Midbrain (tissue), 1 donor: ENCODE measurements around the gene FHOD1.

Experiments used
- DNase-seq: peaks from one replicate; lab custom pipeline; 2025; lab: John Stamatoyannopoulos, UW

The FHOD1 gene

DNA sequence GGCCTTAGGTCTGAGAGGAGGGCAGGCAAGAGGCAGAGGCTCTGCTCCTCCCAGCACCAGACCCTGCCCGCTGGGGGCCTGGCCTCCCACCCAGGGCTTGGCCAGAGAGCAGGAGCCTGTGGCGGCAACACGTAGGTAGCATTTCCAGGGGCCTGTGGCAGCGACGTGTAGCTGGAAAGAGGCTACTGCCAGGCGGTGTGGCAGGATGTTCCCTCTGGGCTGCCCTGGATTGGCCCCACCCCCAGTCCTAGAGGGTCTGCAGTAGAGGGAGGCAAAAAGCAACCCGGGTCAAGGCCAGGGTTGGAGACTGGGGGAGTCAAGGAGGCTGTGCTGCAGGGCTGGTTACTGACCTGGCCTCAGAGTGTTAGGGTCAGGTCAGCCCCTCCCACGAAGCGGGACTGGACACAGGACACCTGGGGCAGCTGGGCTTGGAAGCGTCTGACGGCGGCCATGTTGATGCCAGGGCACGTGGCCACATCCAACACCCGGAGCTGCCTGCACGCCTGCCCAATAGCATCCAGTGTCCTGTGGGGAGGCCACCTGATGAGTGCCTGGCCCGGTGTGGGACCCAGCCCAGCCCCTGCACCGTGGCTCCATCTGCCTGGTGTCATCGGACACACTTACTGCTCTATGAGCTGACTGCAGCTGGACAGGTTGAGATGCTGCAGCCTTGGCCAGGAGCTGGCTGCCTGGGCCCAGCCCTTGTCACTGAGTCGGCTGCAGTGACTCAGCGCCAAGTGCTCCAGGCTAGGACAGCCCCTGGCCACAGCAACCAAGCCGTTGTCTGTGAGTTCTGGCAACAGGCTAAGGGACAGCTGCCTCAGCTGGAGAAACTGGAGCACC is 39.8 kb downstream of the FHOD1 start:
- no peak for DNase-seq

- DNase-seq: no peak
Observed at GRCh38 chr16:67206838-67207248, 40.4 kb downstream of the FHOD1 start.

DNA sequence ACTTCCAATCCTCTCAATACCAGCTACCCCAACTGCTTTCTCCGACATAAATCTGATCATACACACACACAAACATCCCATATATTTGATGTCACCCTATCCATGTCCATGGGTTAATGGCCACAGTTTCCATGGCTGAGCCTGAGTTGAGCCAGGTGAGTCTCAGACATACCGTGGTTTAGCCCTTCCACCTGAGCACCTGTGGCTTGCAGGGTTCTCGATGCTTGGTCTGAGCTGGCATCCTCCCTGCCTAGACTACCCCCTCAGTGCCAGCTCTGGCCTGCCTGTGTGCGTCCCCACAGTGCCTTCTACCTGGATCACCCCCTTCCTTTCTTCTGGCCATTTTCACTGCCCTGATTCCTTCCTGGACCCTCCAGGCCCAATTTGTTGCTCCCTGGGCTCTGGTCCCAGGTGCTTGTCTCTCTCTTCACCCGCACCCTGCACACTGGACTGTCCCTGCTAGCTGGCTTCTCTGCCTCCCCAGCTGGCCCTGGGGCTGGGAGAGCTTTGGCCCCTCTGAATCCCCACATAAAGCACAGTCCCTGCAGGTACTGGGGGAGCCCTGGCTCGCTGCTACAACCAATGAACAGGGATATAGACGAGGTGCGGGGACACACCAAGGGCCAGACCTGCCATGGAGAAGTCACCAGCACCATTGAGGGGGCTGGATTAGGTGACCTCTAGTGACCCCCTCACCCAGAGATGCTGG is 41.0 kb downstream of the FHOD1 start:
- no peak for DNase-seq

GRCh38 chr16:67204076-67204475 is 43.2 kb downstream of the FHOD1 start:
- no peak for DNase-seq

- DNase-seq: no peak
Observed at GRCh38 chr16:67202956-67203493, 44.3 kb downstream of the FHOD1 start.

GRCh38 chr16:67202426-67202825 is 44.9 kb downstream of the FHOD1 start:
- no peak for DNase-seq

DNA sequence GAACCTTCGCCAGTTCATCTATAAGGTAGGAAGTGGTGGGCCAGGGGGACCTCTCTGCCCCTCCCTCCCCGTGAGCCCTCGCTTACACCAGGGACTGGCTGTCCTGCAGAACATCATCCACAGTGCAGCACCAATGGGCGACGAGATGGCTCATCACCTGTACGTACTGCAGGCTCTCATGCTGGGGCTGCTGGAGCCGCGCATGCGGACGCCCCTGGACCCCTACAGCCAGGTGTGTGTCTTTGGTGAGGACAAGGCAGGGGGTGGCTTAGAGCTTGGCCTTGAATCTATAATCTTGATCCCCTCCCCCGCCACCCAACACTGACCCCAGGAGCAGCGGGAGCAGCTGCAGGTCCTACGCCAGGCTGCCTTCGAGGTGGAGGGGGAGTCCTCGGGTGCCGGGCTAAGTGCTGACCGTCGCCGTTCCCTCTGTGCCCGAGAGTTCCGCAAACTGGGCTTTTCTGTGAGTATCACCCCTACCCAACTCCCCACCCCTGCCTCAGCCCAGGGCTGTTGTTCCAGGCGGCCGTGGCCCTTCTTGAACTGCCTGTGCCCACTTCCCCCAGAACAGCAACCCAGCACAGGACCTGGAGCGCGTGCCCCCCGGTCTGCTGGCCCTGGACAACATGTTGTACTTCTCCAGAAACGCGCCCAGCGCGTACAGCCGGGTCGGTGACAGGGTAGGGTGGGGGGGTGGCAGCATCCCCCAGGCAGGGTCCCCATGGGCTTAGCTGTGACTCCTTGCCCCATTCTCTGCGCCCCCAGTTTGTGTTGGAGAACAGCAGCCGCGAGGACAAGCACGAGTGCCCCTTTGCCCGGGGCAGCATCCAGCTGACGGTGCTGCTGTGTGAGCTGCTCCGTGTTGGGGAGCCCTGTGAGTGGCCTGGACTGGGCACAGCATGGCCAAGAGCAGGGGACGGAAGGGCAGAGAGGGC is 45.6 kb downstream of the FHOD1 start:
- no peak for DNase-seq

- no peak for DNase-seq
Observed at GRCh38 chr16:67200491-67200890, 46.8 kb downstream of the FHOD1 start.

DNA sequence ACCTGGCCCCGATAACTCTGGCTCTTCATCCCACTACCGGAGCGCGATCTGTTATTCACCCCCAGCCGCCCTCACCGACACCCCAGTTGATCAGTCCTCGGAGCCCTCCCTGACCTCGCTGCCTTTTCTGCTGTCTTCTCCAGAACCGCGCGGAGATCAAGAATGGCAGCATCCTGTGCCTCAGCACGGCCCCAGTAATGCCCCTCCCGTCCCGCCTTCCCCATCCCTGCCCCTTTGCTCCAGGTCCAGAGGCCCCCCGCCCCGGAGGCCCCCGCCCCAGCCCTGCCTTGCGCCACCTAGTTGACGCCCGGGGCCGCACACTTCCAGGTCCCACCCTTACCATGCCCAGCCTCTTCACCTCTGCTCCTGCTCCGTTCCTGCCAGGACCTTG is 47.5 kb downstream of the FHOD1 start:
- DNase-seq: no peak

GRCh38 chr16:67199011-67199807 is 48.1 kb downstream of the FHOD1 start, which contains the start of gene ELMO3:
TSS of gene ELMO3 (plus strand) at chr16:67199131. CDS start at chr16:67199327, 196 bp downstream.
- no peak for DNase-seq

GRCh38 chr16:67198238-67198734 is 49.0 kb downstream of the FHOD1 start:
- DNase-seq: peak; percentile 49

DNA sequence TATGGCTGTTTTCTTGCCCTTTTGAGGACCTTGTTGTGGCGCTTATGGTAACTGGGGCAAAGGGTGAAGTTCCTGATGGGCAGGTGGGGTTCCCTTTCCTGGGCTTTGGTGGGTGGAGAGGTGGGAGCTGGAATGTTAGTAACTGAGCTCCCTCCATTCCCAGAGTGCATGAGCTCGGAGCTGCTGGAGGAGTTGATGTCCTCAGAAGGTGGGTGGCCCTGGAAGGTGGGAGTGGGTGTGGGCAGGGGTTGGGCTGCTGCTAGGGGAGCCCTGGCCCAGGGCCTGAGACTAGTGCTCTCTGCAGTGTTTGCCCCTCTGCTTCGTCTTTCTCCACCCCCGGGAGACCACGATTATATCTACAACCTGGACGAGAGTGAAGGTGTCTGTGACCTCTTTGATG is 49.6 kb downstream of the FHOD1 start:
- no peak for DNase-seq

- no peak for DNase-seq
Observed at GRCh38 chr16:67196881-67197280, 50.4 kb downstream of the FHOD1 start.

GRCh38 chr16:67195676-67196075 is 51.6 kb downstream of the FHOD1 start:
- DNase-seq: no peak

GRCh38 chr16:67194260-67194659 is 53.0 kb downstream of the FHOD1 start:
- DNase-seq: no peak

DNA sequence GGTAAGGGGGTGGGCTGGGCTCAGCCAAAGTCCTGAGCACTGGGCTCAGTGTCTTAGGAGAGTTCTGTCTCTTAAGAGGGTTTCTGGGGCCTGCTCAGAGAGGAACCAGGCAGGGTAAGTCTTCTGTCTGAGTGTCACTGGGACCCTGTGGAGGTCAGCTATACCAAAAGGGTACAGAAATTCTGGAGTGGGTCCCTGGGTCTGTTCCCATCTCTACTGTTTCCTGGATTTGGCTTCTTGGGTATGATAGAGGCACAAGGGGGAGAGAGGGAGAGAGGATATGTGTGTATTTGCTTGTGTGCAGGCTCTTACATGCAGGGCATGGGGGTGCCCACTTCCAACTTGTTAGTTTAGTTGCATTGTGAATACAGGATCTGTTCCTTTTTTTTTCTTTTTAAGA is 53.7 kb downstream of the FHOD1 start:
- DNase-seq: no peak

DNA sequence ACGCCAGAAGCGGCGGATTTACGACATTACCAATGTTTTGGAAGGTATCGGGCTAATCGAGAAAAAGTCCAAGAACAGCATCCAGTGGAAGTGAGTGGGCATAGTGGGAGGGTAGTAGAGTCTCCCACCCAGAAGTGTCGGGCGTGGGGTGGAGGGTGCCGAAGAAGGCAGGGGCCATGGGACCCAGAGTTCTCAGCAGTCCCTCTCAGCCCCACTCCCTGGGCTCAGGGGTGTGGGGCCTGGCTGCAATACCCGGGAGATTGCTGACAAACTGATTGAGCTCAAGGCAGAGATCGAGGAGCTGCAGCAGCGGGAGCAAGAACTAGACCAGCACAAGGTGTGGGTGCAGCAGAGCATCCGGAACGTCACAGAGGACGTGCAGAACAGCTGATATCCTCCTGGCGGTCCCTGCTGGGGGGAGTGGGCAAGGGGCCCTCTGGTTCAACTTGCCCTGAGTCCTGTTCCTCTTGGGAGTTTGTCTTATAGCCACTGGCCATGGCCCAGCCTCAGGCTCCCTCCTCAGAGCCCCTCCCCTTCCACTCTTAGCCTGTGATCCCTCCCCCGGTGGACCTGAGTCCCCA is 54.4 kb downstream of the FHOD1 start:
- no peak for DNase-seq

DNA sequence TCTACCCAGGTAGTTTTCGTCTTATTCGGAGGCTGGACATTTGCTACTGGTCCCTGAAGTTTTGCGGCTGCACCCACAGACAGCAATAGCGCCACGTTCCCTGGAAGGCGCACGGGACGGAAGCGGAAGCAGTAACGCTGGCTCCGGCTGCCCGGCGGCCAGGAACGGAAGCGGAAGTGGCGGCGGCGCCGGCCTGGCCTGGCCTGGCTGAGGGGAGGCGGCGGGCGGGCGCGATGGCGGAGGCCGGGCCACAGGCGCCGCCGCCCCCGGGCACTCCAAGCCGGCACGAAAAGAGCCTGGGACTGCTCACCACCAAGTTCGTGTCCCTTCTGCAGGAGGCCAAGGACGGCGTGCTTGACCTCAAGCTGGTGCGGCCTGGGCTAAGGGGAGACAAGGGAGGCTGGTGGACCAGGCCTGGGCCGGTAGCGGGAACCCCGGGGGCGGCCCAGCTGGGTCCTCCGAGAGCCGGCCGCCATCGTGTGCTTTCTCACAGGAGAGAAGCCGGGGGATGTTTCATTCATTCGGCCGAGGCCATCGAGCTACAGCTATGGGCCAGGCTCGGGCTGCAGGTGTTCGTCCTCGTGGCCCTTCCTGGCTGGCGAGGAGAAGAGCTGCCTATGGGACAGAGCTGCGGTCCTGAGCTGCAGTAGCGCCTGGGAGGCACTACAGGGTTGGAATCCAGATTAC is 55.1 kb downstream of the FHOD1 start, which contains the start of gene E2F4:
Gene E2F4 (plus strand): TSS at position 161 of the 687 bp plus-strand sequence. CDS start 73 bp downstream, at position 234.
- DNase-seq: peak; percentile 96

- DNase-seq: no peak
Observed at GRCh38 chr16:67191411-67191994, 55.8 kb downstream of the FHOD1 start.
